ENCODE measurements around the gene MEA1. TPM values are rescaled to one million over a fixed set of nuclear protein-coding genes. Genes with fewer than 3 reads are reported as not detected.

The MEA1 gene
- total RNA-seq (2013; cell fraction: nucleolus; rRNA removed): 16.2 and 19.1 TPM in 2 replicates
- total RNA-seq (2014; rRNA removed) (69.3 and 75.6 TPM in 2 replicates), total RNA-seq (2014; rRNA removed; fragmentation: Illumina TruSeq; extraction: Trizol) (100 and 102 TPM in 2 replicates), total RNA-seq (2021) (53.2 and 59.1 TPM in 2 replicates), polyA plus RNA-seq (2011; rRNA removed) (67.7 and 87.3 TPM in 2 replicates), polyA plus RNA-seq (2014; fragmentation: Illumina TruSeq; extraction: Trizol) (97.2 and 113 TPM in 2 replicates), polyA plus RNA-seq (2014; fragmentation: Nextera tagmentation; extraction: Ambion mirVana) (100 to 1,000 TPM in 1 of 2 experiments, 10 to 100 TPM in 1; 90.7 to 105 TPM), polyA plus RNA-seq (2014; rRNA removed) (69.9 and 76.1 TPM in 2 replicates), polyA plus RNA-seq (2016; fragmentation: Nextera tagmentation; extraction: Ambion mirVana) (100 to 1,000 TPM; 136 to 148 TPM), polyA minus RNA-seq (2011; rRNA and poly(A)+ RNA removed) (45.6 and 55.0 TPM in 2 replicates), Bru-seq, nascent RNA (percentile 66 among the genes with signal in this experiment), BruChase-seq, experiment 1, labeled RNA remaining after a 6-hour chase (percentile 69 among the genes with signal in this experiment), BruChase-seq, experiment 2, labeled RNA remaining after a 2-hour chase (percentile 66 among the genes with signal in this experiment)
- polyA plus RNA-seq (2011; ENCODE audit: low read depth): 61.5 TPM
- 85.5 and 86.7 TPM in 2 replicates for polyA plus RNA-seq (2011; cell fraction: cytosol; rRNA removed)
- polyA plus RNA-seq (2011; cell fraction: nucleus; rRNA removed): 31.2 and 33.8 TPM in 2 replicates
- 61.2 and 61.5 TPM in 2 replicates for polyA plus RNA-seq (2012)
- 10.8 and 13.3 TPM in 2 replicates for polyA minus RNA-seq (2011; cell fraction: cytosol; rRNA and poly(A)+ RNA removed)
- 12.9 and 16.3 TPM in 2 replicates for polyA minus RNA-seq (2011; cell fraction: nucleus; rRNA and poly(A)+ RNA removed)
- long read RNA-seq, experiment 1, transcript MEA1-201 (4 exons, 1,089 nt): minor isoform, 9 of 56 reads
- long read RNA-seq, experiment 1, transcript MEA1-202 (3 exons, 2,152 nt): minor isoform, 8 of 56 reads
- long read RNA-seq, experiment 1, transcript MEA1-204 (4 exons, 1,004 nt): major isoform, 37 of 56 reads
- long read RNA-seq, experiment 1, partial matches to known transcripts: 1 of 56 reads
- long read RNA-seq, experiment 1, other reads (novel, unspliced or antisense): 1 of 56 reads
- long read RNA-seq, experiment 2, transcript MEA1-204 (4 exons, 1,004 nt): major isoform, 66 of 82 reads
- long read RNA-seq, experiment 2, transcript MEA1-202 (3 exons, 2,152 nt): minor isoform, 11 of 82 reads
- long read RNA-seq, experiment 2, partial matches to known transcripts: 0 of 82 reads
- long read RNA-seq, experiment 2, other reads (novel, unspliced or antisense): 2 of 82 reads

DNA sequence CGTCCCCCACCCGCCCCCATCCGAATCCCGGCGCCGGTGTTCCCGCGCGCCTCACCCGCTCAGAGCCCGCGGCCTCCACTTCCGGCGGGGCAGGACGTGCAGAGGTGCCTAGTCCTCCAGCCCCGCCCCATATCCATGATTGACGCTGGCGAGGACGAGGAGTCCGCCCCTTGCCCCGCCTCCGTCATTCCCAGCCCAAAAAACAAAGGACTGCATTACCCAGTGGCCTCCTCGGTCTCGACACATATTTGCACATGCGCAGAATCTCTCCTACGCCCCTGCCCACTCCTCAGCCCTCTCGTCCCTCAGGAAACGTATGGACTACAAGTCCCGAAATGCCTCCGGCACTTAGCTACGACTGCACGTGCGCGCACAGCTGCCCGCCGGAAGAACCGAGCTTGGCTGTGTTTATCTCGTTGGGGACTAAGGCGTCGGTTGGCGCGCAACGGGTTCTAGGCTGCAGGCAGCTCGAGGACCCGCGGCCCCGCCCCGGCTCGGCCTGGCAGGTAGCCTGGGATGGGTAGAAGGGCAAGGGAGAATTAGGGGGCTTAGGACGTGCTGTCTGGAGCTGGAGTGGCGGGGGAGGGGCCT is at the start of gene MEA1, which contains the start of gene KLHDC3:
Gene MEA1 (minus strand): TSS at position 104 of the 591 bp plus-strand sequence. CDS start 133 bp downstream, outside the sequence.
Gene KLHDC3 (plus strand): TSS at position 407 of the 591 bp plus-strand sequence. CDS start 2,944 bp downstream, outside the sequence.
- Histone ChIP-seq H3K9ac (ENCODE audit: control insufficient read depth, insufficient read depth, low read length) (peak within 1 kb of the TSS; percentile 73), H3K4me2 (ENCODE audit: control insufficient read depth, insufficient read depth) (peak within 1 kb of the TSS; percentile 98), H3K4me3 (peak within 1 kb of the TSS; percentile 85), H3K9me3 (replicated peaks; ENCODE audit: control insufficient read depth, insufficient read depth, low read length) (no peaks in the 10 kb centered on the region), H3K4me1 (ENCODE audit: control insufficient read depth, insufficient read depth, low read length) (peaks cover 7% of the 10 kb centered on the region), H4K20me1 (ENCODE audit: control insufficient read depth, insufficient read depth) (no peaks in the 10 kb centered on the region), H3K27ac (ENCODE audit: control insufficient read depth, insufficient read depth) (peak within 1 kb of the TSS; percentile 60), H2AFZ (ENCODE audit: control insufficient read depth, low read depth, low read length) (peak within 1 kb of the TSS; percentile 75), H3K36me3 (ENCODE audit: control insufficient read depth in 2 of 2, insufficient read depth in 2 of 2, low read length in 1 of 2) (peaks cover 11 to 15% of the 10 kb centered on the region in 2 experiments; a peak in 3 of 4 replicates), H3K27me3 (replicated peaks in 1 of 2; ENCODE audit: control insufficient read depth in 2 of 2, insufficient read depth in 2 of 2, low read length in 1 of 2) (no peaks in the 10 kb centered on the region), H3K79me2 (ENCODE audit: control insufficient read depth, insufficient read depth, low read length) (peaks cover 23% of the 10 kb centered on the region)
- RAD21 ChIA-PET (ENCODE audit: unreplicated experiment): interaction anchor here (0.5 to 1.9 kb wide), 16 partner anchors 8 to 450 kb away, joined by 3 to 9 read pairs (median 4); partner anchors contain the start of genes CNPY3, CUL7, KLC4 and MRPL2
- CTCF ChIA-PET: interaction anchor here (0.7 to 2.5 kb wide), 8 partner anchors 9 to 133 kb away, joined by 3 to 10 read pairs (median 4); partner anchors contain the start of gene PEX6
- FAIRE-seq: peak; percentile 99
- ATAC-seq: peak; percentile 96
- POLR2A ChIA-PET: interaction anchor here (0.6 to 3.3 kb wide), 17 partner anchors 8 to 450 kb away, joined by 3 to 22 read pairs (median 7); partner anchors contain the start of genes CNPY3, CUL7, KLC4 and MRPL2
- in situ Hi-C loops (cut with MboI): no loop called here
- WGBS (ENCODE audit: insufficient coverage, insufficient replicate concordance, low lambda C conversion rate, missing lambda C conversion rate): 1% methylated on average over 44 of the region's 51 CpGs
- BruUV-seq (replicated peaks): no TSS peak
- intact Hi-C loops (cut with micrococcal nuclease; ENCODE audit: unreplicated experiment): loop anchor here (1.0 kb wide), 1 partner anchor 157 kb away; the partner anchor contains the start of gene SRF
- SMC1A ChIA-PET (ENCODE audit: uncharacterized antibody, unreplicated experiment): interaction anchor here (0.6 to 2.8 kb wide), 12 partner anchors 9 to 563 kb away, joined by 3 to 13 read pairs (median 4); partner anchors contain the start of genes CNPY3, CUL7, KLC4 and MRPL2
- DNase-seq (ENCODE audit: low read depth, low spot score): peak; percentile 100
- TF ChIP-seq IRF3 (IDR thresholded peaks at IDR 0.05) (no peak), SMC3 (IDR thresholded peaks at IDR 0.05; ENCODE audit: borderline replicate concordance, low read length) (no peak), SP1 (IDR thresholded peaks at IDR 0.05; ENCODE audit: low read depth, low read length) (peak; percentile 52), SUZ12 (IDR thresholded peaks at IDR 0.05; ENCODE audit: unreplicated experiment) (no peak), POLR2AphosphoS2 (IDR thresholded peaks at IDR 0.05; ENCODE audit: low read depth, low read length) (peak; percentile 41; the same call in 1 of the 2 replicates), RB1 (IDR thresholded peaks at IDR 0.05; ENCODE audit: borderline replicate concordance) (peak; percentile 75; the same call in 1 of the 2 replicates), SIN3A (IDR thresholded peaks at IDR 0.05; ENCODE audit: low read depth, low read length) (peak; percentile 89), CHD2 (IDR thresholded peaks at IDR 0.05; ENCODE audit: borderline replicate concordance, low read depth, low read length) (peak; percentile 68; the same call in 1 of the 2 replicates), FOXK2 (IDR thresholded peaks at IDR 0.05) (peak; percentile 86), BACH1 (IDR thresholded peaks at IDR 0.05; ENCODE audit: borderline replicate concordance) (no peak; the same call in 1 of the 2 replicates), TAF1 (IDR thresholded peaks at IDR 0.05; ENCODE audit: borderline replicate concordance, low read depth, low read length) (no peak; the same call in 1 of the 2 replicates), BRCA1 (IDR thresholded peaks at IDR 0.05; ENCODE audit: low read depth, low read length) (no peak), ATF2 (IDR thresholded peaks at IDR 0.05; ENCODE audit: low read length) (no peak), HDAC2 (IDR thresholded peaks at IDR 0.05) (no peak), HCFC1 (IDR thresholded peaks at IDR 0.05; ENCODE audit: low read length) (peak; percentile 95)
